AG09309 (cell line): ENCODE results near the gene TMEM31.
A peak's percentile ranks its signal among the peaks of the same experiment; 100 is the strongest.

Source experiments
- DNase-seq: peaks from one replicate; pipeline ENCODE4 v3.0.0-alpha.2; 2010; ENCODE audit warnings: low read depth
- H3K4me3 ChIP-seq: 2 replicates; pipeline ENCODE4 v1.5.1; 2011; ENCODE audit warnings: mild to moderate bottlenecking, low read depth, low read length, moderate library complexity; ENCODE audit not compliant: control insufficient read depth
- TF ChIP-seq, protein P1 (sequence below): IDR thresholded peaks from 2 replicates; pipeline ENCODE4 v1.5.1; 2011; ENCODE audit warnings: mild to moderate bottlenecking, low read depth, low read length, inconsistent platforms; ENCODE audit not compliant: insufficient read depth, control insufficient read depth; ENCODE audit errors: missing control alignments

The TMEM31 gene

DNA sequence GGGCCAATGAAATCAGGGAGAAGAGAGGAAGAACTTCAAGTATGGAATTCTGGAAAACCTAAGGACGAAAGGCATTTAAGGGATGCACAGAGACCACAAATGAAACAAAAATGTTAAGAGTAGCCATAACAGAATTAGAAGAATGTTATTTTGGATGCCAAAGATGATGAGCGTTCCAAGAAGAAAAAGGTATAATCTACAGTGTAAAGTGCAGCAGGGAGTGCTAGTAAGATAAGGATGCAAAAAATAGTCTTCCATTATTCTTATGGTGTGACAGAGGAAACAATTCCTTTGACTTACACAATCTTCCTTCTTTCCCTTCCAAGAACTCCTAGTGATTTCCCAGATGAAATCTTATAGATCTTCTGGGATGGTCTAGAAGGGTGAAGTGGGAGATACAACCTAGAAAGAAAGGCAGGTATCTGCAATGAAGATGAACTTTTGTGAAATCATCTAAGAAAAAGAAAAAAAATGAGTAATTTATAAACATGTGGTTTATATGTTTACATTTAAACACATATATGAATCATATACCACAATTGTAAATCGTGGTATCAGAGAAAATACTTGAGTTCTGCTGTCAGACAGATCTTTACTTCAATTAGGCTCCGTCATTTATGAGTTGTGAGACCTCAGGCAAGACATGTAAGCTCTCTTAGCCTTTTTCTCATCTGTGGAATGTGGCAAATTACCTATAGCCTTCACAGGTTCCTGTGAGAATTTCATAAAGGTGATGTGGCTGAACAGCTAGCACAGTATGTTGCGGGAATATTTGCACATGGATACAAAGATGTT is 32.3 kb upstream of the TMEM31 start:
- no peak for DNase-seq
- TF ChIP-seq, protein P1, sequence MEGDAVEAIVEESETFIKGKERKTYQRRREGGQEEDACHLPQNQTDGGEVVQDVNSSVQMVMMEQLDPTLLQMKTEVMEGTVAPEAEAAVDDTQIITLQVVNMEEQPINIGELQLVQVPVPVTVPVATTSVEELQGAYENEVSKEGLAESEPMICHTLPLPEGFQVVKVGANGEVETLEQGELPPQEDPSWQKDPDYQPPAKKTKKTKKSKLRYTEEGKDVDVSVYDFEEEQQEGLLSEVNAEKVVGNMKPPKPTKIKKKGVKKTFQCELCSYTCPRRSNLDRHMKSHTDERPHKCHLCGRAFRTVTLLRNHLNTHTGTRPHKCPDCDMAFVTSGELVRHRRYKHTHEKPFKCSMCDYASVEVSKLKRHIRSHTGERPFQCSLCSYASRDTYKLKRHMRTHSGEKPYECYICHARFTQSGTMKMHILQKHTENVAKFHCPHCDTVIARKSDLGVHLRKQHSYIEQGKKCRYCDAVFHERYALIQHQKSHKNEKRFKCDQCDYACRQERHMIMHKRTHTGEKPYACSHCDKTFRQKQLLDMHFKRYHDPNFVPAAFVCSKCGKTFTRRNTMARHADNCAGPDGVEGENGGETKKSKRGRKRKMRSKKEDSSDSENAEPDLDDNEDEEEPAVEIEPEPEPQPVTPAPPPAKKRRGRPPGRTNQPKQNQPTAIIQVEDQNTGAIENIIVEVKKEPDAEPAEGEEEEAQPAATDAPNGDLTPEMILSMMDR = no peak
- no peak overlapping the region for H3K4me3 ChIP-seq

- TF ChIP-seq, protein P1 = no peak
- DNase-seq = no peak
Observed at GRCh38 chrX:103681443-103681842, 29.3 kb upstream of the TMEM31 start.

GRCh38 chrX:103685396-103685795 is 25.3 kb upstream of the TMEM31 start:
- no peak for DNase-seq
- TF ChIP-seq, protein P1 = no peak
- peak overlapping the region; percentile 57 for H3K4me3 ChIP-seq

More at GRCh38 chrX:103681443-103681842, 29.3 kb upstream of the TMEM31 start:
- H3K4me3 ChIP-seq = no peak overlapping the region

DNA sequence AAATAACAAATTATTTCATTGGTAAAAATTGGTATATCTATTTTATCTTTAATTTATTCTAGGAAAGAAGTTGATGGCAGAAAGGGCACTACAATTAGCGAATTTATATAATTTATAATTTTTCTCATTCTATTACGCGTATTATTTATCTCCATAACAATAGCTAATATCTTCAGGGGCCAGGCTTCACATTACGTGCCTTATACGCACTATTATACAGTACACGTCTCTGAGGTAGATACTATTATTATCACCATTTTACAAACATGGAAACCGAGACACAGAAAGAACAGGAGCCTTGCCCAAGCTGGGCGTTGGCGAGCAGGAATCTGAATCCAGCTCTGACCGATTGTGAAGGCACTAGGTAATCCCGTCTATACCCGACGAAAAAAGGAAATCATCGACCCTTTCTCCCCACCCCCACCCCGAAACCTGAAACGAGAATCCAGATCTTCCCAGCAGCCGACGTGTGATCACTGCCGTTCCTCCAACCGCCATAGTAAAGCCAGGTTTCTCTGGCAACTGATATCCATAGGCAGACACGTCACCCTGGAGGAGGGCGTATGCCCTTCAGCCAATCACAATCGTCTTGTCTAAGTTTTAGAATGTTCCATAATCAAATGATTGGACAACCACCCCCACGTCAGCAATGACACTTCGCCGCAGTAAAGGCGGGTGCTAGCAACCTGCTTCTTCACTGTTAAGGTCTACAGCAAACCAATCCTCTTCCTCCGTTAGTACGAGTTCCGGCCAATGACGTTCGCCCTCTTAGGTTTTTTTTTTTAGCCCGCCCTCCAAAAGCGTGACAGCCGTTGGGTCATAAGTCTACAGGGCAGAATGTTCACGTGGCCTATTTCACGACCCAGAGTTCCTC is 24.3 kb upstream of the TMEM31 start, which contains the start of gene MORF4L2:
Gene MORF4L2 (minus strand): TSS at position 501 of the 874 bp plus-strand sequence. CDS start 9,672 bp downstream, outside the sequence.
- TF ChIP-seq, protein P1 = no peak
- DNase-seq = peak; percentile 99
- peak within 1 kb of the TSS; percentile 73 for H3K4me3 ChIP-seq

GRCh38 chrX:103687073-103687695 is 23.5 kb upstream of the TMEM31 start:
- DNase-seq = peak; percentile 32
- peak overlapping the region; percentile 73 for H3K4me3 ChIP-seq
- TF ChIP-seq, protein P1 = peak; percentile 44

- TF ChIP-seq, protein P1 = peak; percentile 75
- peak; percentile 34 for DNase-seq
- H3K4me3 ChIP-seq = peak overlapping the region; percentile 73
Observed at GRCh38 chrX:103687696-103688201, 23.0 kb upstream of the TMEM31 start.
